PC-3 (cell line): ENCODE data around the gene NDOR1. TPM values are rescaled to one million over a fixed set of nuclear protein-coding genes. Genes with fewer than 3 reads are reported as not detected.

Source experiments
- ATAC-seq: fragments of 200-7000 bp; cut with Tn5 transposase; 2 replicates; pipeline ENCODE4 v1.9.1; 2020; ENCODE audit warnings: mild to moderate bottlenecking, moderate library complexity
- BruUV-seq: library from RNA; stranded (reverse); fragments of 400-500 nt; replicated peaks from 2 replicates; lab custom pipeline; 2021; lab: Mats Ljungman, UMichigan
- CTCF ChIA-PET: fragments of 300-600 bp; sonication (Branson Sonifier 250); formaldehyde crosslinking; loops from one replicate; lab custom pipeline; 2022; ENCODE audit warnings: antibody characterized with exemption; lab: Charles Lee
- POLR2A ChIA-PET: fragments of 300-600 bp; sonication (Branson Sonifier 250); formaldehyde crosslinking; loops from one replicate; lab custom pipeline; 2022; ENCODE audit warnings: antibody characterized with exemption; ENCODE audit not compliant: unreplicated experiment; lab: Charles Lee
- DNase-seq: peaks from one replicate; pipeline ENCODE4 v3.0.0-alpha.2; 2015
- H2AFZ ChIP-seq: fragments of 300-600 bp; sonication (generic); 2 replicates; pipeline ENCODE4 v1.6.0; 2016; ENCODE audit warnings: antibody characterized with exemption, low read length
- H3F3A ChIP-seq: fragments of 300-600 bp; sonication (generic); one replicate; pipeline ENCODE4 v1.6.0; 2017; ENCODE audit warnings: antibody characterized with exemption, low read length, control low read depth, mild to moderate bottlenecking; ENCODE audit not compliant: unreplicated experiment
- H3K27ac ChIP-seq: fragments of 300-600 bp; sonication (generic); 2 replicates; pipeline ENCODE4 v1.5.1; 2016; ENCODE audit warnings: mild to moderate bottlenecking, low read length
- H3K27me3 ChIP-seq: fragments of 300-600 bp; sonication (generic); 2 replicates; pipeline ENCODE4 v1.6.1; 2016; ENCODE audit warnings: low read length, mixed read lengths
- H3K36me3 ChIP-seq: fragments of 300-600 bp; sonication (generic); 2 replicates; pipeline ENCODE4 v1.6.1; 2016; ENCODE audit warnings: low read depth, mixed run types, low read length, mixed read lengths
- H3K4me1 ChIP-seq: fragments of 300-600 bp; sonication (generic); 2 replicates; pipeline ENCODE4 v1.5.1; 2016; ENCODE audit warnings: low read length; ENCODE audit not compliant: insufficient read depth
- H3K4me2 ChIP-seq: fragments of 300-600 bp; sonication (generic); 2 replicates; pipeline ENCODE4 v1.6.0; 2016; ENCODE audit warnings: low read length
- H3K4me3 ChIP-seq: fragments of 300-600 bp; sonication (generic); 2 replicates; pipeline ENCODE4 v1.5.1; 2016; ENCODE audit warnings: mild to moderate bottlenecking, low read length, mixed read lengths
- H3K79me2 ChIP-seq: fragments of 300-600 bp; sonication (generic); 2 replicates; pipeline ENCODE4 v1.6.1; 2017; ENCODE audit warnings: low read length, mixed read lengths
- H3K9ac ChIP-seq: fragments of 300-600 bp; sonication (generic); 2 replicates; pipeline ENCODE4 v1.6.0; 2016; ENCODE audit warnings: mild to moderate bottlenecking, low read length
- H3K9me2 ChIP-seq: fragments of 300-600 bp; sonication (generic); replicated peaks from 2 replicates; pipeline ENCODE4 v1.6.1; 2016; ENCODE audit warnings: mixed run types, low read length, mixed read lengths
- H3K9me3 ChIP-seq: fragments of 300-600 bp; sonication (generic); 2 replicates; pipeline ENCODE4 v1.6.1; 2016; ENCODE audit warnings: low read length, mixed read lengths
- H4K20me1 ChIP-seq: fragments of 300-600 bp; sonication (generic); 2 replicates; pipeline ENCODE4 v1.6.1; 2016; ENCODE audit warnings: low read length, mixed read lengths
- CTCF ChIP-seq: fragments of 300-600 bp; sonication (generic); conservative IDR thresholded peaks from 2 replicates; pipeline ENCODE4 v1.5.1; 2017; ENCODE audit warnings: antibody characterized with exemption, low read depth, mild to moderate bottlenecking, low read length
- EZH2 ChIP-seq: fragments of 300-600 bp; sonication (generic); IDR thresholded peaks from one replicate; pipeline ENCODE4 v1.6.1; 2017; ENCODE audit warnings: antibody characterized with exemption, mild to moderate bottlenecking, low read length; ENCODE audit not compliant: unreplicated experiment
- EZH2phosphoT487 ChIP-seq: fragments of 300-600 bp; sonication (generic); IDR thresholded peaks from 2 replicates; pipeline ENCODE4 v1.6.1; 2018; ENCODE audit warnings: mild to moderate bottlenecking, antibody characterized with exemption, low read length, borderline replicate concordance
- intact Hi-C: fragments of 100-400 bp; cut with micrococcal nuclease; formaldehyde crosslinking; loops from 2 replicates; pipeline ENCODE4 v1.9.0; 2023
- total RNA-seq: library from RNA; depleted of rRNA; stranded (reverse); fragments of >200 nt; gene quantifications from 2 replicates; pipeline ENCODE4 v1.2.3, GENCODE V29; 2014

Gene NDOR1
- total RNA-seq, 1 experiment from 2014 or later = 25.7 TPM

DNA sequence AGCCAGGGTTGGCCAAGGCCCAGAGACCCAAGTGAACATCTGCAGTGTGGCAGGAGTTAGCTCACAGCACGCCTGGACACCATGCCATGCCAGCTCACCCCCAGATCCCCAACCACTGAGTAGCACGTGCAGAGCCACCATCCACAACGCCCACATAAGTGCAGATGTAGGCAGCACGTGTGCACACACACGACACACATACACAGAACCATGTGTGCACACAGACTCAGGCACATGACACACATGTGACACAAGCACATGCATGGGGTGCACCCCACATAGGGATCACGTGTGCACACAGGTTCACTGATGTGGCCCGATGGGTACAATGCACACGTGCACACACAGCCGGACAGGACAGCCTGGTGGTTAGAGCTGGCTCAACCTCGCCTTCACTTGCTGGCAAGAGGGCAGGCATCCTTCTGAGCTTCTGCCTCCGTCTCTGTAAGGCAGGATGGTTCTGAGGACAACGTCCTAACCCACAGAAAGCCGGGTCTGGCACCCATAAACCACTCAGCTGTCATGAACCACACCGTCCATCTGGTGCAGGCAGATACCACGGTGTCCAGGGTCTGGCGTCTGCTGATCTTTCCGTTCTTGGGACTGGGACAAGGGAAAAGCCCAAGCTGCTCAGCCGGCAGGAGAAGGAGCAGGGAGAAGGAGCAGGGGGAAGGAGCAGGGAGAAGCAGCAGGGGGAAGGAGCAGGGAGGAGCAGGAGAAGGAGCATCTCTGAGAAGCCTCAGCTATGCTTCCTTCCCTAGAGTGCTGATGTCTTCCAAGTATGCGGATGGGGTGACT, 47.7 kb upstream of the NDOR1 start:
- peaks cover 17% of the 10 kb centered on the region for H3K27me3 ChIP-seq
- no peak overlapping the region for H3K4me2 ChIP-seq
- no peaks in the 10 kb centered on the region for H3K36me3 ChIP-seq
- POLR2A ChIA-PET = no interaction called here
- H2AFZ ChIP-seq = no peak overlapping the region
- CTCF ChIA-PET = no interaction called here
- DNase-seq (no peak), ATAC-seq (no peak)
- H3K4me1 ChIP-seq = no peaks in the 10 kb centered on the region; the same call in 1 of the 2 replicates
- no peaks in the 10 kb centered on the region for H3K9me3 ChIP-seq
- H3F3A ChIP-seq = no peaks in the 10 kb centered on the region
- no peak overlapping the region for H3K4me3 ChIP-seq
- H4K20me1 ChIP-seq = no peaks in the 10 kb centered on the region
- H3K27ac ChIP-seq = no peak overlapping the region
- no TSS peak for BruUV-seq
- intact Hi-C loops = no loop called here
- TF ChIP-seq EZH2phosphoT487 (no peak), EZH2 (no peak), CTCF (no peak)
- H3K9ac ChIP-seq = no peak overlapping the region
- H3K9me2 ChIP-seq = no peaks in the 10 kb centered on the region
- no peaks in the 10 kb centered on the region for H3K79me2 ChIP-seq

DNA sequence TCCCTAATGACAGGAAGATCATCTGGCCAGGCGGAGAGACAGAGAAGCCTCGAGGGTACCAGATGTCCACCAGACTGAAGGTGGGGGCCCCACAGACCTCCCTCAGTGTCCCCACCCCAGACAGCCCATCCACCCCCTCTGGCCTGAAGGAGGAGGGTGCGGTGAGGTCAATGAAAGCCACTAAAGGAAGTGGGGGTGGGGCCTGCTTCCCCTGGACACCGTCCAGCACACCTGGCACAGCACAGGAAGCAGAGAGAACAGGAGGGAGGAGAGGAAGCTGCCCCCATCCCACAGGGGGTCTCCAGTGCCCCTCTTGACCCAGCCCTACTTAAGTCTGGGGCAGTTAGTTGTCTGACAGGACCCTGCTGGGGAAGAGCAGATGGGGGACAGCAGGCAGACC, 46.9 kb upstream of the NDOR1 start:
- Histone ChIP-seq H2AFZ (no peak overlapping the region), H4K20me1 (no peaks in the 10 kb centered on the region)
- intact Hi-C loops = no loop called here

More for the DNA sequence above, 46.9 kb upstream of the NDOR1 start:
- Histone ChIP-seq H3K4me3 (no peak overlapping the region), H3K9me3 (no peaks in the 10 kb centered on the region), H3K27me3 (peaks cover 17% of the 10 kb centered on the region), H3K36me3 (no peaks in the 10 kb centered on the region), H3K4me2 (no peak overlapping the region), H3K9me2 (no peaks in the 10 kb centered on the region), H3F3A (no peaks in the 10 kb centered on the region), H3K4me1 (no peaks in the 10 kb centered on the region; the same call in 1 of the 2 replicates), H3K9ac (no peak overlapping the region), H3K79me2 (no peaks in the 10 kb centered on the region), H3K27ac (no peak overlapping the region)
- TF ChIP-seq CTCF = no peak
- no peak for TF ChIP-seq EZH2
- TF ChIP-seq EZH2phosphoT487 = no peak
- CTCF ChIA-PET = no interaction called here
- no TSS peak for BruUV-seq
- DNase-seq (no peak), ATAC-seq (no peak)
- POLR2A ChIA-PET = no interaction called here
